T-helper 17 cell (primary cell): Measurements from ENCODE around the gene IL17RE. TPM values are rescaled to one million over a fixed set of nuclear protein-coding genes. Genes with fewer than 3 reads are reported as not detected.
A peak's percentile ranks its signal among the peaks of the same experiment; 100 is the strongest.

Experiments used
- ATAC-seq: fragments of 150-1000 bp; cut with Tn5 transposase; 2 replicates; pipeline ENCODE4 v1.10.0; 2021; ENCODE audit warnings: mild to moderate bottlenecking, moderate library complexity
- DNase-seq, 3 donors: peaks; one replicate each; pipeline versions ENCODE4 v3.0.0 to v3.0.0-alpha.2; 2020 to 2021
- H3K9me3 ChIP-seq: one replicate; pipeline ENCODE4 v1.7.0; 2013; ENCODE audit warnings: low read length, mild to moderate bottlenecking; ENCODE audit not compliant: control insufficient read depth, poor library complexity, severe bottlenecking
- H3K27ac Mint-ChIP-seq: one replicate; pipeline ENCODE4 v1.8.0; 2022; ENCODE audit warnings: mild to moderate bottlenecking, moderate library complexity, mixed read lengths
- H3K27me3 Mint-ChIP-seq: one replicate; pipeline ENCODE4 v1.8.0; 2022; ENCODE audit warnings: mixed read lengths
- H3K36me3 Mint-ChIP-seq: one replicate; pipeline ENCODE4 v1.8.0; 2022; ENCODE audit warnings: low read depth, mixed read lengths
- H3K4me1 Mint-ChIP-seq: one replicate; pipeline ENCODE4 v1.8.0; 2022; ENCODE audit warnings: mild to moderate bottlenecking, mixed read lengths
- H3K4me3 Mint-ChIP-seq: one replicate; pipeline ENCODE4 v1.8.0; 2022; ENCODE audit warnings: mild to moderate bottlenecking, moderate library complexity, mixed read lengths
- total RNA-seq, 4 donors: library from RNA in 2 of 4; stranded (reverse) in 2 of 4; gene quantifications; one replicate each; pipeline ENCODE4 v1.2.3 and lab custom pipeline; 2022 to 2026

Gene IL17RE
- total RNA-seq, 2 donors from 2014 or later, result 10.1 to 12.4 TPM

- peak overlapping the region; percentile 79 for H3K4me3 Mint-ChIP-seq
- ATAC-seq (peak; percentile 72), DNase-seq (peak in 1 of 3 donors; percentile 43)
- H3K9me3 ChIP-seq, result no peaks in the 10 kb centered on the region
- peaks cover 41% of the 10 kb centered on the region for H3K4me1 Mint-ChIP-seq
- H3K27me3 Mint-ChIP-seq, result no peaks in the 10 kb centered on the region
- peak overlapping the region; percentile 79 for H3K27ac Mint-ChIP-seq
- H3K36me3 Mint-ChIP-seq, result no peaks in the 10 kb centered on the region
These were observed 681 bp upstream of the IL17RE start for GRCh38 chr3:9901967-9902366.

GRCh38 chr3:9903238-9903624 is 583 bp downstream of the IL17RE start:
- Mint-ChIP-seq H3K27me3 (no peaks in the 10 kb centered on the region), H3K27ac (peak overlapping the region; percentile 79), H3K4me3 (peak overlapping the region; percentile 79)

GRCh38 chr3:9903904-9904303 is 1.3 kb downstream of the IL17RE start:
- Mint-ChIP-seq H3K36me3 (no peaks in the 10 kb centered on the region), H3K4me3 (peak overlapping the region; percentile 79), H3K27ac (no peak overlapping the region)

More at GRCh38 chr3:9903238-9903624, 583 bp downstream of the IL17RE start:
- DNase-seq, result no peak
- Mint-ChIP-seq H3K4me1 (peaks cover 39% of the 10 kb centered on the region), H3K36me3 (no peaks in the 10 kb centered on the region)
- ATAC-seq, result no peak
- H3K9me3 ChIP-seq, result no peaks in the 10 kb centered on the region

GRCh38 chr3:9906480-9906879 is 3.8 kb downstream of the IL17RE start:
- Mint-ChIP-seq H3K27me3 (no peaks in the 10 kb centered on the region), H3K4me1 (peaks cover 43% of the 10 kb centered on the region)
- DNase-seq, result no peak

More at GRCh38 chr3:9903904-9904303, 1.3 kb downstream of the IL17RE start:
- Mint-ChIP-seq H3K4me1 (peaks cover 38% of the 10 kb centered on the region), H3K27me3 (no peaks in the 10 kb centered on the region)
- no peaks in the 10 kb centered on the region for H3K9me3 ChIP-seq
- ATAC-seq (no peak), DNase-seq (no peak)

GRCh38 chr3:9908286-9908685 is 5.6 kb downstream of the IL17RE start:
- H3K27ac Mint-ChIP-seq, result peak overlapping the region; percentile 71
- H3K4me1 Mint-ChIP-seq, result peaks cover 37% of the 10 kb centered on the region
- no peaks in the 10 kb centered on the region for H3K27me3 Mint-ChIP-seq
- peaks cover 7% of the 10 kb centered on the region for H3K36me3 Mint-ChIP-seq
- no peak overlapping the region for H3K4me3 Mint-ChIP-seq
- H3K9me3 ChIP-seq, result no peaks in the 10 kb centered on the region
- ATAC-seq, result no peak
- no peak for DNase-seq

More at GRCh38 chr3:9906480-9906879, 3.8 kb downstream of the IL17RE start:
- H3K9me3 ChIP-seq, result no peaks in the 10 kb centered on the region
- peaks cover 4% of the 10 kb centered on the region for H3K36me3 Mint-ChIP-seq
- no peak for ATAC-seq
- H3K27ac Mint-ChIP-seq, result no peak overlapping the region
- H3K4me3 Mint-ChIP-seq, result no peak overlapping the region

- peak; percentile 62 for ATAC-seq
- H3K9me3 ChIP-seq, result no peaks in the 10 kb centered on the region
- Mint-ChIP-seq H3K27ac (peak overlapping the region; percentile 82), H3K4me1 (peaks cover 29% of the 10 kb centered on the region), H3K4me3 (no peak overlapping the region), H3K36me3 (peaks cover 7% of the 10 kb centered on the region), H3K27me3 (no peaks in the 10 kb centered on the region)
- no peak for DNase-seq
These were observed 6.8 kb downstream of the IL17RE start for GRCh38 chr3:9909221-9910013.

GRCh38 chr3:9911863-9912262 is 9.2 kb downstream of the IL17RE start:
- DNase-seq (no peak), ATAC-seq (no peak)
- H3K4me3 Mint-ChIP-seq, result peak overlapping the region; percentile 81
- no peaks in the 10 kb centered on the region for H3K9me3 ChIP-seq
- peak overlapping the region; percentile 49 for H3K27ac Mint-ChIP-seq
- no peaks in the 10 kb centered on the region for H3K27me3 Mint-ChIP-seq
- H3K36me3 Mint-ChIP-seq, result peaks cover 7% of the 10 kb centered on the region
- H3K4me1 Mint-ChIP-seq, result peaks cover 29% of the 10 kb centered on the region

- DNase-seq (no peak), ATAC-seq (peak; percentile 73)
- Mint-ChIP-seq H3K4me3 (peak overlapping the region; percentile 81), H3K27ac (peak overlapping the region; percentile 49), H3K36me3 (peaks cover 7% of the 10 kb centered on the region), H3K27me3 (no peaks in the 10 kb centered on the region), H3K4me1 (peaks cover 29% of the 10 kb centered on the region)
- H3K9me3 ChIP-seq, result no peaks in the 10 kb centered on the region
These were observed 9.8 kb downstream of the IL17RE start for GRCh38 chr3:9912294-9912935.

- Mint-ChIP-seq H3K4me3 (peak overlapping the region; percentile 52), H3K36me3 (peaks cover 7% of the 10 kb centered on the region)
These were observed 11.0 kb downstream of the IL17RE start for GRCh38 chr3:9913601-9914000.

GRCh38 chr3:9914011-9914410 is 11.4 kb downstream of the IL17RE start:
- no peaks in the 10 kb centered on the region for H3K9me3 ChIP-seq
- H3K36me3 Mint-ChIP-seq, result peaks cover 7% of the 10 kb centered on the region
- H3K4me3 Mint-ChIP-seq, result no peak overlapping the region
- no peaks in the 10 kb centered on the region for H3K27me3 Mint-ChIP-seq
- no peak overlapping the region for H3K27ac Mint-ChIP-seq
- ATAC-seq, result no peak
- H3K4me1 Mint-ChIP-seq, result peaks cover 23% of the 10 kb centered on the region
- no peak for DNase-seq

More at GRCh38 chr3:9913601-9914000, 11.0 kb downstream of the IL17RE start:
- DNase-seq, result no peak
- Mint-ChIP-seq H3K27ac (no peak overlapping the region), H3K27me3 (no peaks in the 10 kb centered on the region), H3K4me1 (peaks cover 24% of the 10 kb centered on the region)
- no peak for ATAC-seq
- H3K9me3 ChIP-seq, result no peaks in the 10 kb centered on the region

- ATAC-seq, result no peak
- Mint-ChIP-seq H3K27ac (no peak overlapping the region), H3K4me3 (peak overlapping the region; percentile 82), H3K27me3 (no peaks in the 10 kb centered on the region), H3K36me3 (peaks cover 4% of the 10 kb centered on the region), H3K4me1 (peaks cover 16% of the 10 kb centered on the region)
- DNase-seq, result no peak
- no peaks in the 10 kb centered on the region for H3K9me3 ChIP-seq
These were observed 12.1 kb downstream of the IL17RE start for GRCh38 chr3:9914559-9915253.

- H3K27ac Mint-ChIP-seq, result no peak overlapping the region
- peaks cover 14% of the 10 kb centered on the region for H3K4me1 Mint-ChIP-seq
- peaks cover 2% of the 10 kb centered on the region for H3K36me3 Mint-ChIP-seq
- no peaks in the 10 kb centered on the region for H3K9me3 ChIP-seq
- DNase-seq (peak in 2 of 3 donors; percentile 15 to 25), ATAC-seq (peak; percentile 43)
- no peaks in the 10 kb centered on the region for H3K27me3 Mint-ChIP-seq
- H3K4me3 Mint-ChIP-seq, result peak overlapping the region; percentile 82
These were observed 12.8 kb downstream of the IL17RE start for GRCh38 chr3:9915254-9916141.
